Measurements from ENCODE around the gene SPR.

The SPR gene

GRCh38 chr2:72891091-72891818, 4.0 kb downstream of the SPR start:
- H3K4me1 ChIP-seq (ENCODE audit: control insufficient read depth, insufficient read depth, low read length), result no peaks in the 10 kb centered on the region
- TF ChIP-seq ZNF223 (tag by site-specific recombination; IDR thresholded peaks at IDR 0.05) (no peak), ZNF391 (tag by site-specific recombination; IDR thresholded peaks at IDR 0.05; ENCODE audit: borderline replicate concordance, low read depth) (no peak), ZNF19 (tag by site-specific recombination; IDR thresholded peaks at IDR 0.05; ENCODE audit: low read depth) (no peak), ZNF600 (tag by site-specific recombination; IDR thresholded peaks at IDR 0.05) (no peak), ZNF2 (tag by site-specific recombination; IDR thresholded peaks at IDR 0.05) (no peak), ZNF660 (tag by site-specific recombination; IDR thresholded peaks at IDR 0.05) (no peak), SCRT1 (tag by site-specific recombination; IDR thresholded peaks at IDR 0.05; ENCODE audit: borderline replicate concordance) (no peak), ZSCAN5A (tag by site-specific recombination; IDR thresholded peaks at IDR 0.05) (no peak), MEIS1 (CRISPR knock-in tag; IDR thresholded peaks at IDR 0.05; ENCODE audit: borderline replicate concordance) (no peak)
- TF ChIP-seq, protein P1, sequence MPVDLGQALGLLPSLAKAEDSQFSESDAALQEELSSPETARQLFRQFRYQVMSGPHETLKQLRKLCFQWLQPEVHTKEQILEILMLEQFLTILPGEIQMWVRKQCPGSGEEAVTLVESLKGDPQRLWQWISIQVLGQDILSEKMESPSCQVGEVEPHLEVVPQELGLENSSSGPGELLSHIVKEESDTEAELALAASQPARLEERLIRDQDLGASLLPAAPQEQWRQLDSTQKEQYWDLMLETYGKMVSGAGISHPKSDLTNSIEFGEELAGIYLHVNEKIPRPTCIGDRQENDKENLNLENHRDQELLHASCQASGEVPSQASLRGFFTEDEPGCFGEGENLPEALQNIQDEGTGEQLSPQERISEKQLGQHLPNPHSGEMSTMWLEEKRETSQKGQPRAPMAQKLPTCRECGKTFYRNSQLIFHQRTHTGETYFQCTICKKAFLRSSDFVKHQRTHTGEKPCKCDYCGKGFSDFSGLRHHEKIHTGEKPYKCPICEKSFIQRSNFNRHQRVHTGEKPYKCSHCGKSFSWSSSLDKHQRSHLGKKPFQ (tag by site-specific recombination; IDR thresholded peaks at IDR 0.05), result no peak
- no peak overlapping the region for H3K4me3 ChIP-seq (ENCODE audit: low read depth, low read length)
- POLR2A ChIA-PET, result no interaction called here
- H3K9me3 ChIP-seq (ENCODE audit: control insufficient read depth, insufficient read depth, low read depth, low read length), result no peaks in the 10 kb centered on the region
- CTCF ChIA-PET, result interaction anchor here (0.7 to 8.1 kb wide), 17 partner anchors 9 to 368 kb away, joined by 3 to 168 read pairs (median 17); partner anchors contain the start of gene SMYD5
- no peak overlapping the region for H3K27ac ChIP-seq (ENCODE audit: extremely low read depth, low read depth, low read length)
- peaks cover 0 to 20% of the 10 kb centered on the region in 2 experiments; a peak in 2 of 3 replicates for H3K36me3 ChIP-seq (ENCODE audit: control insufficient read depth in 2 of 2, insufficient read depth in 1 of 2, low read length in 2 of 2)

- Histone ChIP-seq H3K27ac (ENCODE audit: extremely low read depth, low read depth, low read length) (no peak overlapping the region), H3K36me3 (ENCODE audit: control insufficient read depth in 2 of 2, insufficient read depth in 1 of 2, low read length in 2 of 2) (peaks cover 0 to 20% of the 10 kb centered on the region in 2 experiments; a peak in 2 of 3 replicates), H3K4me3 (ENCODE audit: low read depth, low read length) (no peak overlapping the region), H3K4me1 (ENCODE audit: control insufficient read depth, insufficient read depth, low read length) (no peaks in the 10 kb centered on the region), H3K9me3 (ENCODE audit: control insufficient read depth, insufficient read depth, low read depth, low read length) (no peaks in the 10 kb centered on the region)
- CTCF ChIA-PET, result interaction anchor here (0.6 to 8.1 kb wide), 48 partner anchors 9 to 1366 kb away, joined by 3 to 168 read pairs (median 6); partner anchors contain the start of genes EMX1 and SMYD5
- POLR2A ChIA-PET, result interaction anchor here (0.9 to 1.7 kb wide), 2 partner anchors 25 to 285 kb away, joined by 3 to 6 read pairs; partner anchors contain the start of gene EMX1
- no peak for TF ChIP-seq ZNF501 (tag by site-specific recombination; IDR thresholded peaks at IDR 0.05)
- no peak for TF ChIP-seq PRDM1 (tag by site-specific recombination; IDR thresholded peaks at IDR 0.05)
- TF ChIP-seq TCF7L2 (IDR thresholded peaks at IDR 0.05; ENCODE audit: borderline replicate concordance, low read depth, low read length), result no peak
- no peak for TF ChIP-seq ZBTB21 (tag by site-specific recombination; IDR thresholded peaks at IDR 0.05)
- TF ChIP-seq PRDM6 (tag by site-specific recombination; IDR thresholded peaks at IDR 0.05), result no peak
- TF ChIP-seq KLF16 (tag by site-specific recombination; IDR thresholded peaks at IDR 0.05), result peak; percentile 38; the same call in 1 of the 2 replicates
- TF ChIP-seq TSHZ1 (tag by site-specific recombination; IDR thresholded peaks at IDR 0.05; ENCODE audit: borderline replicate concordance), result no peak
- no peak for TF ChIP-seq ZBTB1 (tag by site-specific recombination; IDR thresholded peaks at IDR 0.05)
- TF ChIP-seq SCRT1 (tag by site-specific recombination; IDR thresholded peaks at IDR 0.05; ENCODE audit: borderline replicate concordance), result no peak
- peak; percentile 60 for TF ChIP-seq ZNF335 (tag by site-specific recombination; conservative IDR thresholded peaks at IDR 0.05)
- no peak for TF ChIP-seq YY1 (tag by site-specific recombination; IDR thresholded peaks at IDR 0.05)
- no peak for TF ChIP-seq GLIS1 (tag by site-specific recombination; IDR thresholded peaks at IDR 0.05)
- TF ChIP-seq CTCF (tag by site-specific recombination; IDR thresholded peaks at IDR 0.05), result peak; percentile 84
Measured at GRCh38 chr2:72892506-72893173, 5.4 kb downstream of the SPR start.

All from HEK293 (cell line).